Fibroblast of skin of right biceps (primary cell): Measurements from ENCODE around the gene DDX52.
"Not testable (repeated sequence)": the region's sequence is repeated elsewhere in the genome, so short reads cannot be mapped to it uniquely, and the experiment has no call there.

Source experiments
- DNase-seq: peaks from one replicate; pipeline ENCODE4 v3.0.0-alpha.2; 2013

The DDX52 gene, protein sequence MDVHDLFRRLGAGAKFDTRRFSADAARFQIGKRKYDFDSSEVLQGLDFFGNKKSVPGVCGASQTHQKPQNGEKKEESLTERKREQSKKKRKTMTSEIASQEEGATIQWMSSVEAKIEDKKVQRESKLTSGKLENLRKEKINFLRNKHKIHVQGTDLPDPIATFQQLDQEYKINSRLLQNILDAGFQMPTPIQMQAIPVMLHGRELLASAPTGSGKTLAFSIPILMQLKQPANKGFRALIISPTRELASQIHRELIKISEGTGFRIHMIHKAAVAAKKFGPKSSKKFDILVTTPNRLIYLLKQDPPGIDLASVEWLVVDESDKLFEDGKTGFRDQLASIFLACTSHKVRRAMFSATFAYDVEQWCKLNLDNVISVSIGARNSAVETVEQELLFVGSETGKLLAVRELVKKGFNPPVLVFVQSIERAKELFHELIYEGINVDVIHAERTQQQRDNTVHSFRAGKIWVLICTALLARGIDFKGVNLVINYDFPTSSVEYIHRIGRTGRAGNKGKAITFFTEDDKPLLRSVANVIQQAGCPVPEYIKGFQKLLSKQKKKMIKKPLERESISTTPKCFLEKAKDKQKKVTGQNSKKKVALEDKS

DNA sequence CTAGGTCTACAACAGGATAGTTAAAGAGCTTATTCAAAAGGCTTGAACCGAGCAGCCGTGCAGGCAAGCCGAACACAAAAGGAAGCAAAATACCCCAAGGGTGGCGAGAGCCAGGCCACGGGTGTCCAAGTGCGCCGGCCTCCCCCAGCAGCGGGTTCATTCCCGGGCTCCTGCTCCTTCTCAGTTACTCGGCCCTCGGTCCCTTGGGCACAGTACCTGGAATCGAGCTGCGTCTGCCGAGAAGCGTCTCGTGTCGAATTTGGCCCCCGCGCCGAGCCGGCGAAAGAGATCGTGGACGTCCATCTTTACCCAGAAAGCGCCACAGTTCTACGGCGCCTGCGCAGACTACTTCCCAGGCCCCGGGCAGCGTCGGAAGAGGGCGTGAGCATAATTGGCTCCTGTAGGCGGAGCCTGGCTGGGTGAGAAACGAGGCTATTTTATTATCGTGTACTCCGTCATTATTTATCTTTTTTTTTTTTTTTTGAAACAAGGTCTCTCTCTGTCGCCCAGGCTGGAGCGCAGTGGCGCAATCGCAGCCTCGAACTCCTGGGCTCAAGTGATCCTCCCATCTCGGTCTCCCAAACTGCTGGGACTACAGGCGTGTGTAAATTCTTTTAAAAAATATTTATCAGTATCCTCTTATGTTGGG, at the start of gene DDX52:
TSS of gene DDX52 (minus strand) at position 329 of the 649 bp plus-strand sequence. CDS start at position 303, 26 bp downstream.
- DNase-seq = peak; percentile 89

DNA sequence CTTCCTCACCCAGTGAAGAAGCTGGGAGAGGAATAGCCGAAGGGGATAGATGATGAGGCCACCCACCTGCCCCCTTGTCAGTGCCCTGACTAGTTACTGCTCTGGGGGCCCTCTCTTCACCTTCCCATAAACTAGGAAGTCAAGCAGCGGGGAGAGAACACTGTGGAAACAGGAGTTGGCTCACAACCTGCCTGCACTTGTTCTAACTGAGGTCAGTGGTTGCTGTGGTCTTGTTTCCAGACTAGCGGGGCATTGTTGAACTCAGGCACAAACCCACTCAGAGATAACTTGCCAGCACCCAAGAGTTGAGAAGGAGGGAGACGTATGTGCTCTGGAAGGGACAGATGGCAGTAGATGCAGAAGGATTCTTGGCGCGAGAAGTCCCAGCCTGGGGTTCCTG, 48.6 kb upstream of the DDX52 start:
- DNase-seq = no peak

DNA sequence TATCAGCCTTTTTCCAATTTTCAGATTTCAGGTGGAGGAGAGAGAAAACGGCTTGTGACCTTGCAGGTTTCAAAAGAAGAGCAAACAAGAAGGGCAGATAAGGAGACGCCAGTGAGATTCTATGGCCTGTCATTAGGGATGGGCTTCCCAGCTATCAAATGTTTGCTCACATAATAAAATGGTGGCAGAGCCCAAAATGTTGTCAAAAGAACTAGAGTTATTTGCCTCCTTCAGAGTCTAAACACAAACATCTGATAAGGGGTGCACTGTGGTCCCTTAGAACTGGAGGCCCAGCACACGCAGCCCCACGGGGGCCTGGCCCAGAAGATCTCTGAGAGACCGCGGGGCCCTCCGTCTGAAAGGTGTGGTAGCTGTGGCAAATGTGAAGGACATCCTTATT, 46.1 kb upstream of the DDX52 start:
- DNase-seq = no peak

DNA sequence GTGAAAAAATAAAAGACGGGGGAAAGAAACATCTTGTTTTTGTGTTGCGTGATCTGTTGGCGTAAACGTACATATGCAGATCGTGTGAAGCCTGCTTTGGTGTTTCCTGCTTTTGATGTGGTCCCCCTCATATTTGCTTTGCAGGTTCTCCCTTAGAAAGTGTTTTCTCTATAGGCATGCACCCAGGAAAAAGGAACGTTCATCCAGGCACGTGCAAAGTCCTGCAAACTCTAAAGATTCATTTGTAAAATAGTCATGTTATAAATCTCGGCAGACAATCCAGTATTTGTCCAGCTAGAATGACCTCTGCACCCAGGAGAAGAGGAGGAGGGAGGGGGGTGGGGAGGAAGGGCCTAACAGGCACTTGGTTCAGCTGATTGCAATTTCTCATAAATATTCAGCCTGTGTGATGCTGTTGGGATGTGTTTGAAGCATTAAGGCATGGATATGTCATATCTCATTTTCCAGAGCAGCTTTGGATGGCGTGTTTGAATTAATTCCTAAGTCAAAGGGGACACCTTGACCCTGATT, 40.3 kb upstream of the DDX52 start:
- DNase-seq = no peak

DNA sequence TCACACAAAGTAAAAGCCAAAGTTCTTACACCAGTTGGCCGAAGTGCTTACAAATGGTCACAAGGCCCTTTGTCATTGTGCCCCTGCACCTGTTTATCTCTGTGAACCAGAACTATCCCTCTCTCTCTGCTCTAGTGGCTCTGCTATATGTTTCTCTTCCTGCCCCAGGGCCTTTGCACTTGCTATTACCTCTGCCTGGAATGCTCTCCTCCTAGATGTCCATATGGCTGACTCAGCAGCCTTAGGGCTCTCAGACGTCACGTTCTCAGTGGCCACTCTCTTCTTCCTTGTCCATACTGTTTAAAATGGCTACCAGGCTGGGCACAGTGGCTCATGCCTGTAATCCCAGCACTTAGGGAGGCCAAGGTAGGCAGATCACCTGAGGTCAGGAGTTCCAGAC, 38.8 kb upstream of the DDX52 start:
- DNase-seq = no peak

DNA sequence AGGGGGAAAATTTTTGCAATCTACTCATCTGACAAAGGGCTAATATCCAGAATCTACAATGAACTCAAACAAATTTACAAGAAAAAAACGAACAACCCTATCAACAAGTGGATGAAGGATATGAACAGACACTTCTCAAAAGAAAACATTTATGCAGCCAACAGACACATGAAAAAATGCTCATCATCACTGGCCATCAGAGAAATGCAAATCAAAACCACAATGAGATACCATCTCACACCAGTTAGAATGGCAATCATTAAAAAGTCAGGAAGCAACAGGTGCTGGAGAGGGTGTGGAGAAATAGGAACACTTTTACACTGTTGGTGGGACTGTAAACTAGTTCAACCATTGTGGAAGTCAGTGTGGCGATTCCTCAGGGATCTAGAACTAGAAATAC, 36.7 kb upstream of the DDX52 start:
- not testable (repeated sequence) for DNase-seq

DNA sequence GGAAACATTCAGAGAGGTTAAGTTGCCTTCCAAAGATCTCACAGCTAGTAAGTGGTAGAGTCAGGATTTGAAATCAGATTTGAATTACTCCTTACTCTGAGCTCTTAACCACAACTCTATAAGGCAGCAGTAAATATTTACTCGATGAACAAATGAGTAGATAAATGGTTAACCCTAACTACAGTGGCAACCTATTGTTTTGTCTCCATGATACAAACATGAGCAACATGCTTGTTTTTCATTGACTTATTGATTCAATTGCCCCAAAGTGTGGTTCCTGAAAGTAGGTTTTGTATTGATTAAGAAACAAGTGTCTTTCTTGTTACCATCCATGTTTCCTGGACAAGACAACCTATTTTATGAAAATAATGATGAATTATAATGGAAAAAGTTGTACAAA, 34.8 kb upstream of the DDX52 start:
- no peak for DNase-seq

DNA sequence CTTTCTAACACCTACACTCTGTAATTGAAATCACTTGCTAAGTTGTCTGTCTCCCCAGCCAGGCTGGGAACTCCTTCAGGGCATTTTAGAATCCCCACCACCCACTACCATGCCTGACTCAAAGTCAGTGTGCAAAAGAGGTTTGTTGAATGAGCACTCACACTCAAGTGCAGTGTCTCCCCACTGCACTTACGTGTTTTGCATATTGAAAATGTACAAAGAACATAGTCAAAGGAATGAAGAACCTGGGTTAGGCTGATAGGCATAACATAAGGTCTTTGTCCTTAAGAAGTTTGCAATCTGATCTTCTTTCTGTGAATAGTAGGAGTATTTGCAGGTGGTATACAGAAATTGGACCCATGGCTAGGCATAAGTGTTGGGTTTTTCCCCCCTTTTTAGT, 33.8 kb upstream of the DDX52 start:
- DNase-seq = no peak

DNA sequence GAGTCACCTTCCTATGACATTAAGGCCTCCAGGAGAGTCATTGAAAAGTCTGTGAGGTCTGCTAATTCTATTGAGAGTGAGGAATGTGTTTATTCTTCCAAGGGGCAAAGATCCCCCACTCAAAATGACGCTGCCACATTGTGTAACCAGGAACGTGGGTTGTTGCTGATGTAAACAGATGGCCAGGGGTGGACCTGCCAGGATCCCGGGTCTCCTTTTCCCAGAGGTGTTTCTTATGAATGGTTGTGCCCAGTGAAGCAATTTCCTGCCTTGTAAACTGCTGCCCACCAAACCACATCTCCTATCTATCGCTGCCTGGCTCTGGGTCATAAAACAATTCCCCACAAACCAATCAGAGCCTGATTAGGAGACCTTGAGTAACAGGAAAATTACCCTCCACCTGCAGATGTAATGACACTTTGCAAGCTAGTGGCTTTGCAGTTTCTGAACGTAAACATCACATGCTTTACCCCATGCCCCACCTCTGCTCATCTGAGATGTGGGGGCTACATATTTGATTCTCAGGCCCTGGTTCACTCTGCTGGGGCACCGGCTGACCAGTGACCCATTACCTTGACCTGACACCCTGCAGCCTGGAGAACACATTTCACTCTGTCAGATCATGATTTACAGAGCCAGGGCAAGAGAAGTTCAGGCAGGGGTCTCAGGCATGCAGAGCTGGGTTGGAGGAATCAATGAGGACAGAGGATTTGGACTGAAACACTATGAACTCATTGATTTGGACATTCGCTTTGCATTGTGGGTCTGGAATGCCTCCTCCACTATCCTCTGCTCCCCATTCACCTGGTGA, 33.1 kb upstream of the DDX52 start:
- no peak for DNase-seq

DNA sequence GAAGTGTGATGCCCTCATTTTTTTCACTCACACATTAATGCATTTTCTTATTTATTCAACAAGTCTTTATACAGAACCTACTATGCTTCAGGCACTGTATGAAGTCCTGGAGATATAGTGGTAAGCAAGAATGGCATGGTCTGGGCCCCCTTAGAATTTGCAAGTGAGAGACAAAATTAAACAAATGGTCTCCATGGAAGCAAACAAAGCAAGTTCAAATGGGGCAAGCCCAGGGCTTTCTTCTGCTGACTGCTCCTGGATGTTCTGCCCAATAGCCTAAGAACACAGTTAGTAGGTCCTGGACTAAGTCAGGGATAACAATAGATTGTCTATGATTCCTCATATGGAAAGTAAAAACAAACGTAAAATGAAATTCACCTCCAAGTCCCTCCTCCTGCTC, 31.3 kb upstream of the DDX52 start:
- DNase-seq = no peak

DNA sequence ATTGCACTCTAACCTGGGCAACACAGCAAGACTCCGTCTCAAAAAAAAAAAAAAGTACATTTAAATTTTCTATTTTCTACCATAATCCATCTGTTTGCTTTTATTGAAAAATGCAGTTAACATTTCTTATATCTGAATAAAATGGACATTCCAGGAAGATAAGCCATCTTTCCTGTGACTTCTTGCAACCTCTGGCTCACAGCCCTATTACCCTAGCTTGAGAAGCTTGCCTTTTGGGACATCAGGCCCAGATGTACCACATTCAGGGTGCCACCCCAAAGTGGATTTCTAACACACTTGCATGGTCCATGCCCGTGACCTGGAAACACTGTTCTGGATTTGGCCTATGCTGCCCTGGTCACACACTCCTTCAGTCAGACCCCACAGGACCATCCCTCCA, 30.1 kb upstream of the DDX52 start:
- peak; percentile 21 for DNase-seq

DNA sequence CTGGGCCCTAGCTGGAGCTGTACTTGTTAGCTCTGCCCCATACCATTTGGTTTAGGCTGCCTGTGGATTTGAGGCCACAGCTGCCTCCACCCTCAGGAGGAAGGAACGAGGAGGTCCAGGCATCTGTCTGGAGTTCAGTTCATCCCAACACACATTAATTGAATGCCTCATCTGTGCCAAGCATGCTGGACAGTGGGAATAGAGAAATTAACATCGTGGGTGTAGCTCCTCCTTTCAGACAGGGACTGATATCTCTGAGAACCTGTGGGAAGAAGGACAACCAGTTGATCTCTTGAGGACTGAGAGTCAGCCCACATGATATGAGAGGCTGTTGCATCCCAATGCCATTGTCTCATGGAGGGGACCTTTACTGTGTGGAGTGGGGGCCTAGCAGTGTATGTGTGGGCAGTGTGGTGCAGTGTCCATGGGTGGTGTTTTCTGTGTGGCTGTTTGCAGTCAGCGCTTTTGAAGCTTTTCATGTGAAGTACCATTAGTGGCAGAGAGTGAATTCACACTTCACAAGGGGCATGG, 29.4 kb upstream of the DDX52 start:
- DNase-seq = no peak

DNA sequence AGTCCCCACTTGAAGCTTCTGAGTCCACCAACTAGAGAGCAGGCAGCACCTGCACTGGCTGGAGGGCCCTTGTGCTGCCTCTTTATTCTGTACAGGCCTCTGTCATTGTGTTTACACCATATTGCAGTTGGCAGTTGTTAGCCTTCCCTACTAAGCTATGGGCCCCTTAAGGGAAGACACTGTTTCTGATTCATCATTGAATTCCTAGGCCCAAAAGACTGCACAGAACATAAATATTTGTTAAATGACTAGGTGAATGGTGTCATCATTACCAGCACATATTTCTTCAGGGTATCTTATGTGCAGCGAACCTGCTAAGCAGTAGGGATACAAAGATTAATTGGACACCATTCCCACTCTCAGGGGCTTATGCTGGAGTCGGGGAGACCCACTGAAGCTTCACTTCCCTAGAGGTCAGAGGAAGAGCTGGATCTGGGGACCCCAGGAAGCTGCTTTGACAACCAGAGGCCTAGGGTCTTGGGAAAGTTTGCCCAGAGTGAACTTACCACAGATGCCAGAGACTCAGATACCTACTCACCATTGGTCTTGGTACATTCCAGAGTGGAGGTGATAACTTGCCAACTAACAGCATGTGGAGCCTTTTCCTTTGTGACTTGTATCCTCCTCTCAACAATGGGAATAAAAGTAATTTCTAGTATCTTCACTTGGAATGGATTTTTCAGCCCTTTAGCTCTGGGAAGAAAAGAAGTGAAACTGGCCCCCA, 28.7 kb upstream of the DDX52 start:
- DNase-seq = peak; percentile 95

DNA sequence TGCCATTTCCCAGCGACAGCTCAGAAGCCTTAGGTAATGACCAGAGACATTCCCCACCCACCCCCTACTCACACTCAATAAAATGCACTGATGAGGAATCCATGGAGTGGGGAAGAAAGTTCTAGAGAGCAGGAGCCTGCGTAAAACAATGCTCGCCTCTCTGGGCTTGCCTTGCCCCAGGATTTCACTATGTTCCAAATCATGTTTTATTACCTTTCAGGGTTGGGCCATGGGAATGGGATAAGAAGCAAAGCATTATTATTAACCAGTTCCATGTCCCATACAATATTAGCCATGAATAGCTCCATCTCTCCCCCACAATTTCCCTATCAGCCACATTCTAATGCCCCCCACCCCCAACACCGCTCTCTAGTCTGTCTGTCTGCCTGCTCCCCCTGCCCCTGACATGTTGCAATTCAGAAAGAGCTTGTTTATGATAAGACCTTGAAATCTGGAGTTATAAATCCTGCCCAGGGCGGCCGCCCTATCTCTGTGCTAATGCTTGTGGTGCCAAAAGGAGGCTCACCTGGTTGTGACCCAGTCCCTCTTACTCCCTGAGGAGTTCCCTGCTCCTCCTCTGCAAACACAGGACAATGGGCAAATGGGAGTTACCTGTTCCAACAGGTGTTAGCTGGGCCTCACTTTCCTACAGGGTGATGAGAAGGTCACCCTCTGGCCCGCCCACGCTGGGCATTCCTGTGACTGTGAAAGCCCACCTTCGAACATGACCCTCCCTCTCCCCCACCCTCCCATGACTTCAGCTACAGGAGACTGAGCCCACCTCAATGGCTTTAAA, 28.0 kb upstream of the DDX52 start:
- DNase-seq = peak; percentile 21

DNA sequence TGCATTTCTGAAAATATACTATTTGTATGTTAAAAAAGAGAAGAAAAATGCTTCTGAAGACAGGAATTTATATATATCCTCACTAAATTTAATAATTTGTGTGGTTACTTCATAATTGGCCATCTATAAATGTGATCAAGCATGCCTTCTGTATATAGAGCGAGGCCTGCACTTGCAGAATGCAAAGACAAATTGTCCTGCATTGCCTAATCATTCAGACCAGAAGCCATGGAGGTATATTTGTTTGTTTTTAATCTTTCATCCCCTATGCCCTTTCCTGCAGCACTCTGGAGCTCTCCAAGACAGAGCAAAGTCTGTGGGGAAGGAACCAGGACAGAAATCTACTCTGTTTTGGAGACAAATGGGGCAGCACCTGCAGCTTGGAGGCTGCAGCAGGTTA, 23.8 kb upstream of the DDX52 start:
- no peak for DNase-seq

DNA sequence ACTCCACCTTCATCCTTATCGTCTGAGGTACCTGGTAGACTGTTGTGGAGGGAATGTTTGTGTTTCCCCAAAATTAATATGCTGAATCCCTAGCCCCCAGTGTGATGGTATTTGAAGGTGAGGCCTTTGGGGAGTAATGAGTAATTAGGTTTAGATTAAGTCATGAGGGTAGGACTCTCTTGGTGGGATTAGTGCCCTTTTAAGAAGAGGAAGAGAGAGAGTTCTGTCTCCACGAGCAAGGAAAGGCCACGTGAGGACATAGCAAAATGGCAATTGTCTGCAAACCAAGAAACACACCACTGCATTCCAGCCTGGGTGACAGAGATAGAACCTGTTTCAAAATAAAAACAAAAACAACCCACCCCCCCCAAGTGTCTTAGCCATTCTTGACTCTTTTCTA, 21.0 kb upstream of the DDX52 start:
- no peak for DNase-seq

DNA sequence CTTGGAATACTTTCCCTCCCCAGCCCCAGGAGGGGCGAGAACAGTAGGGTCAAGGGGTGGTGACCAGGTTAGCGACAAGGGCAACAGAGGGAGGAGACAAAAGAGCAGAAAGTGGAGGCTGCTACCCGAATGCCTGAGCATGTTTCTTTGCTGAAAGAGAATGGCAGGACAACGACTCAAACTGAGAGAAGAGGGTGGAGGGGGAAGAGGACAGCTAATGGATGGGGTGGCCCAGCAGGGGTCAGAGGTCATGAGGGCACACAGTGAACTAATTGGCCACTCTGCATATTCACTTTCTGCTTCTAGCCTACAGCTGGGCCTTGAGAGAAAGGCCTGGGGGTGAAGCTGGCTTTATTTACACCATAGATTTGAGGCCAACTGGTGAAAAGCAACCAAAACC, 19.1 kb upstream of the DDX52 start:
- no peak for DNase-seq

DNA sequence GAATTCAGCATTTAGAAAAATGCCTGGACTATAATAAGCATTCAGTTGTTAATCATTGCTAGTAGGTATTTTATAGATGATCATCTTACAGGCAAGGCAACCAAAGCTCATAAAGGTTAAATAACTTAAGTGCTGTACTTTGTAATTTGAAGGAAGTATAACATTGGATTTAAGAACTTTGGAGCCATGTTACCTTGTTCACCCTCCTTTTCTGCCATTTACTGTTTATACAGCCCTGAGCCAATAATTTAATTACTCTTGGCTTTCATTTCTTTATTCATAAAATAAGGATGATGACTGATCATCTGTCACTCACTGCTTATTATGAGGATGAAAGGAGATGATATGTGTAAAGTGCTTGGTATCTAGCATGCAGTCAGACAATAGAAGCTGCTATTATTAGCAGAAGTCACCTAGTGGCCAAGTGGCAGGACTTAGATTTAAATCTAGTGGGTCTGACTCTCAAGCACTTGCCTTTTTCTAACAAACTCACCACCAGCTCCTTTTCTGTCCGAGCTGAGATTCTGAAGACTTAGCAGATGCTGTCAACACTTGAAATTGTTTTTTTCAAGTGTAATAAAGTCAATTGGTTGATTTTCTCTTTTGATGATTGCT, 18.3 kb upstream of the DDX52 start:
- DNase-seq = no peak

DNA sequence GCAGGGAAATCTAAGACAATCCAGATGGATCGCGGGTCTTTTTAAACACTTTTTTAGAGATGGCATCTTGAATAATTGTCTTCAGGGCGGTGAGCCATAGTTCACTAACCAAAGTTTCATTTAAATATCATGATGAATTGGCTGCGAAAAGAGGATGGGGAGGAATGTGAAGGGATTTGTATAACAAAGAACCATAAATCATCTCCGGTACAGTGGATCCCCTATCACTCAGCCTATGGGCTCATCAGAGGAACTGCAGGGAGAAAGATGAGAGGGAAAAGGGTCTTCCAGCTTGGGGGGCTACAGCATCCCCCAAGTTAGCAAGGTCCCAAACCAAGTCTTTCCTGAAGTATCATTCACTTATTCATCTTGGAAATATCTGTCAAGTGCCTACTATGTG, 16.7 kb upstream of the DDX52 start:
- DNase-seq = no peak

DNA sequence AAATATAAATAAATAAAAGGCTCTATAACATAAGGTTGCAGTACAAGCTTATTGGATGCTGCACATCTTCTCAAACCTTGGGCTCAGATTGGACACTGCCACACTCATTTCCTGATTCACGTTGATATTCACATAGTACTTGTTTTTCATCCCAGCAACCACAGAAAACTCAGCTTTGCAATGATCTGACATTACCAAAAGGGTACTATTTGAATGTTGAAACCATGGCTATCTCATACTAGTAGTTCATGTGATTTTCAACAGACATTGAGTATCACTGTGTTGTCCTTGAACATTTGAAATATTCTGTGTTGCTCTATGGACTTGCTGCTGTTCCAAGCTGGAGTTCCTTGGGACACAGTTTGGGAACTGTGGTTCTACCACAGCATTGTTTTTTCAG, 14.0 kb upstream of the DDX52 start:
- DNase-seq = no peak

DNA sequence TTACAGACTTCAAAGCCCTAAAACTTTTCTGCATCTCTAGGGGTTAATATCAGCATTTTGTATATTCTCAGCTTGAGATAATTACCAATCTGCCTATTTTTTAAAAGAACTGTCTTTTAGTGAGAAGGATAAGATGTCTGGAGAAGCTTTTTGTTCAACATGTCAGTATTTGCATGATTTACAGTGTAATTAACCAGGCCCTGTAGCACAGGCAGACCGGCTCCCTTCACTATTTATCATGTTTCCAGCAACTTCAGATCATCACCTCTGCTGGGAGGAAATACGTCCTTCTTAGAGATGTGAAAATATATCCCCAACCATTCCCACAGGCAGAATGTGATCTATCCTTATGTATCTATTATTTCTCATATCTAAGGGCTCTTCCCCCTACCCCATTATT, 8.6 kb upstream of the DDX52 start:
- no peak for DNase-seq
